Activated T-cell treated with anti-CD3 and anti-CD28 coated beads, Interleukin-2, amount 50 U/mL, for 72 hours (primary cell): ENCODE data around the gene POLA1. TPM values are rescaled to one million over a fixed set of nuclear protein-coding genes. Genes with fewer than 3 reads are reported as not detected.
"Not testable (repeated sequence)": the region's sequence is repeated elsewhere in the genome, so short reads cannot be mapped to it uniquely, and the experiment has no call there.

Source experiments
- ATAC-seq, 2 donors: fragments of 150-1000 bp; cut with Tn5 transposase; replicated peaks in 1 of 2; 2 replicates each; pipeline ENCODE4 v1.10.0; 2021; ENCODE audit warnings: moderate library complexity in 2 of 2, mild to moderate bottlenecking in 1 of 2
- DNase-seq, 2 donors: peaks; one replicate each; pipeline ENCODE4 v3.0.0; 2021 to 2022; ENCODE audit warnings: mixed read lengths in 1 of 2
- H3K27ac Mint-ChIP-seq: one replicate; pipeline ENCODE4 v1.8.0; 2022; ENCODE audit warnings: mild to moderate bottlenecking, moderate library complexity, mixed read lengths
- H3K27me3 Mint-ChIP-seq: one replicate; pipeline ENCODE4 v1.8.0; 2022; ENCODE audit warnings: low read depth, mixed read lengths
- H3K36me3 Mint-ChIP-seq, 2 donors: one replicate each; pipeline ENCODE4 v1.8.0; 2022; ENCODE audit warnings: mixed read lengths in 2 of 2, mild to moderate bottlenecking in 1 of 2; ENCODE audit not compliant: insufficient read depth in 2 of 2
- H3K4me1 Mint-ChIP-seq: one replicate; pipeline ENCODE4 v1.8.0; 2022; ENCODE audit warnings: low read depth, mixed read lengths
- H3K4me3 Mint-ChIP-seq, 2 donors: one replicate each; pipeline ENCODE4 v1.8.0; 2022; ENCODE audit warnings: mild to moderate bottlenecking in 2 of 2, mixed read lengths in 2 of 2, moderate library complexity in 2 of 2
- H3K9me3 Mint-ChIP-seq, 2 donors: one replicate each; pipeline ENCODE4 v1.8.0; 2022; ENCODE audit warnings: mixed read lengths in 2 of 2
- total RNA-seq, 2 donors: library from RNA; stranded (reverse); gene quantifications; one replicate each; pipeline ENCODE4 v1.2.3, GENCODE V29; 2022

POLA1 gene
- total RNA-seq, 2 donors from 2014 or later, result 26.7 to 29.9 TPM

- Mint-ChIP-seq H3K4me3 (no peak overlapping the region), H3K4me1 (no peaks in the 10 kb centered on the region), H3K9me3 (no peaks in the 10 kb centered on the region), H3K27ac (no peak overlapping the region), H3K27me3 (no peaks in the 10 kb centered on the region), H3K36me3 (peaks cover 0 to 6% of the 10 kb centered on the region in 2 donors)
- ATAC-seq (no peak), DNase-seq (no peak)
These were observed 82.2 kb downstream of the POLA1 start for GRCh38 chrX:24775891-24776290.

- DNase-seq (no peak), ATAC-seq (no peak)
- H3K27me3 Mint-ChIP-seq, result peaks cover 6% of the 10 kb centered on the region
- no peak overlapping the region for H3K27ac Mint-ChIP-seq
- no peaks in the 10 kb centered on the region for H3K4me1 Mint-ChIP-seq
- H3K9me3 Mint-ChIP-seq, result no peaks in the 10 kb centered on the region
- no peak overlapping the region for H3K4me3 Mint-ChIP-seq
- peaks cover 0 to 7% of the 10 kb centered on the region in 2 donors for H3K36me3 Mint-ChIP-seq
These were observed 83.9 kb downstream of the POLA1 start for GRCh38 chrX:24777660-24778059.

DNA sequence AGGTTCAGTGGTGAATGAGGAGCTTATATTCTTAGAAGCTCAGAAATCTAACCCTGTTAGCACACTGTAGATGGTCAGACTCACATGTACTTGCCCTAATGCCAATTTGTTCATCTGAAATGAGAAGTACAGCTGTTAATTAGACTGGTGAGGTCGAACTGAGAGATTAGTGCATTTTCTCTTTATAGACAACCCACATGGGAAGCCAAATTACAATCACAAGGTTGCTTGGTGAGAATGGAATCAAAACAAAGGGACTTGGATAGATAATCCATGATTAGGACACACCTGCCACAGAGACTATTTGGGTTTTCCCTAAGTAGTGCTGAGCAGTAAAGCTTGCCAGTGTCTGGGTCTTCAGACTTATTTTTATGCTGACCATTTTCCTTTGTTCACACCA lies 88.3 kb downstream of the POLA1 start:
- H3K27ac Mint-ChIP-seq, result no peak overlapping the region
- peaks cover 0 to 6% of the 10 kb centered on the region in 2 donors for H3K36me3 Mint-ChIP-seq
- DNase-seq (no peak), ATAC-seq (no peak)
- no peaks in the 10 kb centered on the region for H3K9me3 Mint-ChIP-seq
- H3K4me3 Mint-ChIP-seq, result no peak overlapping the region
- no peaks in the 10 kb centered on the region for H3K4me1 Mint-ChIP-seq
- peaks cover 6% of the 10 kb centered on the region for H3K27me3 Mint-ChIP-seq

DNA sequence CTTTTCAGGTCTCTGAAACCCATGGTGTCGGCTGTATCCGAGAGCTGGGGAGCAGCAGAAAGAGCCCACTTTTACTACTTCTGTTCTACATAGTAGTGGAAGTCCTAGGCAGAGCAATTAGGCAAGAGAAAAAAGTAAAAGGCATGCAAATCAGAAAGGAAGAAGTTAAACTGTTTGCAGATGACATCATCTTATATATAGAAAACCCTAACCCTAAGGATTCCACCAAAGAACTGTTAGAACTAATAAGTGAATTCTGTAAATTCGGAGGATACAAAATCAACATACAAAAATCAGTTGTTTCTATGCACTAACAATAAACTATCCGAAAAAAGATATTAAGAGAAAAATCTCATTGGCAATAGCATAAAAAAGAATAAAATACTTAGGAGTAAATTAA lies 95.3 kb downstream of the POLA1 start:
- H3K9me3 Mint-ChIP-seq, result no peaks in the 10 kb centered on the region
- no peak overlapping the region for H3K27ac Mint-ChIP-seq
- H3K36me3 Mint-ChIP-seq, result peaks cover 5% of the 10 kb centered on the region in 2 donors
- no peak overlapping the region for H3K4me3 Mint-ChIP-seq
- ATAC-seq (no peak), DNase-seq (no peak)
- H3K4me1 Mint-ChIP-seq, result no peaks in the 10 kb centered on the region
- no peaks in the 10 kb centered on the region for H3K27me3 Mint-ChIP-seq

DNA sequence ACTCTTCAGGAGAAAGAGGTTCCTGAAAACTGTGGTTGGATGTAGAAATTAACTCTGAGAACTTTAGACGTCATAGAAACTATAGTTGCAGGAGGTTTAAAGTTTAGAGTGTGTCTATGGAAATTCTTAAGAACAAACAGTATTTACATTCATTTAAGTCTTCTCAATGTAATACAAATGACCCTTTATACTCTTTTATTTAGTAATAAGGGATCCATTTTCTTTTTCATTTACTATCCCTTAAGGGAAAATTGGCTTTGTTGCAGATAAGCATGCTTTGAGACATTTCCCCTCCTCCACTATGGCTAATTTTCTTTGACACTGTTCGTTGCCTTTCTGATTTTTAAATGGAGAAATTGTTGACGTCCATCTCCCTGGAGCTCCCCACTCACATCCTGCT lies 96.4 kb downstream of the POLA1 start:
- Mint-ChIP-seq H3K4me3 (no peak overlapping the region), H3K4me1 (no peaks in the 10 kb centered on the region), H3K9me3 (no peaks in the 10 kb centered on the region), H3K27ac (no peak overlapping the region), H3K27me3 (no peaks in the 10 kb centered on the region), H3K36me3 (peaks cover 5% of the 10 kb centered on the region in 2 donors)
- DNase-seq, result no peak
- ATAC-seq, result no peak

DNA sequence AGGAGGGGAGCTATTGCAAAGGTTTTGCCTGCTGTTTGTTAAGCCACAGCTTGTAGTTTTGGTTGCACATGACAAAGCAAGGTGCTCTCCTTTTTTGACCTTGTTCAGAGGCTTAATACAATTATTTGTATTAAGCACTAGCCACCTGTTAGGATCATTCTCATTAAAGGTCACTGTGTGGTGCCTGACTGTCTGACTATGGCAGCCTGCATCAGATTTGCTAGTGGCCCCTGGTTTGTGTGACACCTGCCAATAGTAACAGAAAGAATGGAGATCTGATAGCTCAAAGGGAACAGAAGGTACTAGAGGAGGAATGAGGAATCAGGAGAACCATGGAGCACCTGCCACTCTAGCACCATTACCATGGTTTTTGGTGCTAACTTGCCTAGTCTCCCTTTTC lies 102.5 kb downstream of the POLA1 start:
- H3K9me3 Mint-ChIP-seq, result no peaks in the 10 kb centered on the region
- H3K36me3 Mint-ChIP-seq, result peaks cover 6 to 7% of the 10 kb centered on the region in 2 donors
- peaks cover 5% of the 10 kb centered on the region for H3K27me3 Mint-ChIP-seq
- ATAC-seq (no peak), DNase-seq (no peak)
- no peak overlapping the region for H3K4me3 Mint-ChIP-seq
- H3K27ac Mint-ChIP-seq, result no peak overlapping the region
- H3K4me1 Mint-ChIP-seq, result no peaks in the 10 kb centered on the region

- Mint-ChIP-seq H3K27me3 (peaks cover 5% of the 10 kb centered on the region), H3K36me3 (peaks cover 8 to 9% of the 10 kb centered on the region in 2 donors), H3K27ac (no peak overlapping the region), H3K4me3 (no peak overlapping the region), H3K9me3 (no peaks in the 10 kb centered on the region), H3K4me1 (no peaks in the 10 kb centered on the region)
- no peak for ATAC-seq
- DNase-seq, result no peak
These were observed 105.4 kb downstream of the POLA1 start for GRCh38 chrX:24799078-24799477.

DNA sequence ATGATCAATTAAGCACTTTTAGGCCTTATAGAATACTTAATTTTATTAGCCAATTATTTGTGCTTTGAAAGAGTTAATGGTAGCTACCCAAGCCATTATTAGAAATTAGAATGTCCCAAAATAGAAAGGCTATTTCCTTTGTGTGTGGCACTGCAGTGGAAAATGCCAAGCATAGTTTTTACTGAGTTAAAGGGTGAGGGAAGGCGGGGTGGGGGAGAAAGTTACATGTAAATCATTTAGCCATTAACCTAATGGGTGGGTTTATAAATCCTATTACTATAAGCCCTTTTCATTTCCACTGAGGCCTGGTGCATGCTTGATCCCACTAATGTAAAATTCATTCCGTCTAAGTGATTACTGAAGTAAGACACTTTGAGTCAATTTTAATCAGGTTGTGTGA lies 105.8 kb downstream of the POLA1 start:
- Mint-ChIP-seq H3K27ac (no peak overlapping the region), H3K9me3 (no peaks in the 10 kb centered on the region), H3K27me3 (peaks cover 5% of the 10 kb centered on the region), H3K4me3 (no peak overlapping the region), H3K36me3 (peaks cover 8 to 9% of the 10 kb centered on the region in 2 donors), H3K4me1 (no peaks in the 10 kb centered on the region)
- DNase-seq (no peak), ATAC-seq (no peak)

DNA sequence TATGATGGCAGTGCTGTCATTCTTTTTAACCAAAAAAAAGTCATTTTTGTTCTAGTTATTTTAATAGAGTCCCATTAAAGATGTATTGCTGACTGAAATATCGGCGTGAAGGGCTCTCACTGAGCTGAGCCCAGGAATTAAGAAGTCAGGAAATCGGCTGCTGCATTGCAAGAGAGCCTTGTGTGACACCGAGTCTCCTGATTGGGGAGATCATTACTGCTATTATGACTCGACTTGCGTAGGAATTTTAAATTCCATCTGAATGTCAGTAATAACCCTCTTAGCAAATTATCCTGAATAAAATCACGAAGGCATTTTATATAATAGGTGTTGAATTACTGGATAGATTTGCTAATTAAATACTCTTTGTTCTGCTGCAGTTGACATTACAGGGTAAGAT lies 111.5 kb downstream of the POLA1 start:
- Mint-ChIP-seq H3K27me3 (peaks cover 3% of the 10 kb centered on the region), H3K36me3 (peaks cover 2 to 6% of the 10 kb centered on the region in 2 donors), H3K27ac (no peak overlapping the region), H3K4me3 (no peak overlapping the region), H3K4me1 (no peaks in the 10 kb centered on the region), H3K9me3 (no peaks in the 10 kb centered on the region)
- ATAC-seq (no peak), DNase-seq (no peak)

- H3K4me1 Mint-ChIP-seq, H3K4me3 Mint-ChIP-seq, H3K27ac Mint-ChIP-seq, DNase-seq, H3K27me3 Mint-ChIP-seq, ATAC-seq, H3K36me3 Mint-ChIP-seq, H3K9me3 Mint-ChIP-seq: not testable (repeated sequence)
These were observed 126.1 kb downstream of the POLA1 start for GRCh38 chrX:24819807-24820206.

DNA sequence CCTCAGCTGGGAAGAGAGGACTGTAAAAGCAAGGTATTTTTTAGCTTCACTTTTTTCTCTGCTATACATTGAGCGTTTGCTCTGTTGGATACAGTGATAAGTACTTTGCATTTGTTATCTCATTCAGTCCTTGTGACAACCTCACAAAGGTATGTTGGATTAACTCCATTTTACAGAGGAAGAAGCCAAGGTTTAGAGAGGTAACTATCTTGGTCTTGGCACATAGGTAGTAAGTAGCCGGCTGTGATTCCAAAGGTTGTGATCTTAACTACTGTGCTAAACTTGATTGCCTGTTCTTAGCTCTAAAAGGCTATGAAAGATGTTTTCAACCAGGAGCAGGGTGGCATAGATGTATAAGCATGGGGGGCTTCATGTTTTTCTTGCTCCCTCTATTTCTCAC lies 134.4 kb downstream of the POLA1 start:
- ATAC-seq, result no peak
- H3K27me3 Mint-ChIP-seq, result no peaks in the 10 kb centered on the region
- H3K4me3 Mint-ChIP-seq, result no peak overlapping the region

DNA sequence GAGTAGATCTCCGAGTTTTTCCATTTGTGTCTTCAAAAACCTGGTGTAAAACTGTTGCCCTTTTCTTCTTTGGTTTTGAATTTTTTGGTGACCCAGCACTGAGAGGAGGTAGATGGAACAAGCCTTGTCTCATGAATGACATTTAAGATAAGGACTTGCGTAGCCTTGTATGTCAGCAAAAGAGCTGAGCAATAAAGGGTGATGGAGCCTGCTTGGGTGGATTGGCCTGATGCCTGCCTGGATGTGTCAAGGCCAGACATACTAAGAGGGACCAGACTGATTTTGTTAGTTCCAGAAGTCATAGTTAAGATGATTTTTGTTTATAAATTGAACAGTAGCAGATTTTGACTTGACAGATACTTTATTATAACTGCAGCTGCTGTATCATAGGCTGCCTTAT lies 134.9 kb downstream of the POLA1 start:
- Mint-ChIP-seq H3K27me3 (no peaks in the 10 kb centered on the region), H3K4me1 (no peaks in the 10 kb centered on the region), H3K36me3 (peaks cover 2 to 15% of the 10 kb centered on the region in 2 donors), H3K4me3 (no peak overlapping the region), H3K27ac (no peak overlapping the region), H3K9me3 (no peaks in the 10 kb centered on the region)
- ATAC-seq (no peak), DNase-seq (no peak)

More for the DNA sequence above, 134.4 kb downstream of the POLA1 start:
- Mint-ChIP-seq H3K9me3 (no peaks in the 10 kb centered on the region), H3K36me3 (peaks cover 2 to 15% of the 10 kb centered on the region in 2 donors), H3K4me1 (no peaks in the 10 kb centered on the region), H3K27ac (no peak overlapping the region)
- no peak for DNase-seq

DNA sequence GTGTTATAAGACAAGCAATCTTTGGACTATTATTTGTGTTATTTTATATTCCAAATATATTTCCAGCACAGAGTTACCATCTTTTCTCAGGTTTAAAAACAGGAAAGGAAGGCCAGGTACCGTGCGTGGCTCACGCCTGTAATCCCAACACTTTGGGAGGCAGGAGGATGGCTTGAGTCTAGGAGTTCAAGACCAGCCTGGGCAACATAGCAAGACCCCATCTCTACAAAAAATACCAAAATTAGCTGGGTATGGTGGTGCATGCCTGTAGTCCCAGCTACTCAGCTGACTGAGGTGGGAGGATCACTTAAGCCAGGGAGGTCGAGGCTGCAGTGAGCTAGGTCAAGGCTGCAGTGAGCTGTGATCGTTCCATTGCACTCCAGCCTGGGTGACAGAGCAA lies 140.0 kb downstream of the POLA1 start:
- DNase-seq, result no peak
- Mint-ChIP-seq H3K9me3 (no peaks in the 10 kb centered on the region), H3K36me3 (peaks cover 2% of the 10 kb centered on the region in 2 donors), H3K27ac (no peak overlapping the region), H3K4me3 (no peak overlapping the region), H3K4me1 (no peaks in the 10 kb centered on the region), H3K27me3 (no peaks in the 10 kb centered on the region)
- no peak for ATAC-seq

DNA sequence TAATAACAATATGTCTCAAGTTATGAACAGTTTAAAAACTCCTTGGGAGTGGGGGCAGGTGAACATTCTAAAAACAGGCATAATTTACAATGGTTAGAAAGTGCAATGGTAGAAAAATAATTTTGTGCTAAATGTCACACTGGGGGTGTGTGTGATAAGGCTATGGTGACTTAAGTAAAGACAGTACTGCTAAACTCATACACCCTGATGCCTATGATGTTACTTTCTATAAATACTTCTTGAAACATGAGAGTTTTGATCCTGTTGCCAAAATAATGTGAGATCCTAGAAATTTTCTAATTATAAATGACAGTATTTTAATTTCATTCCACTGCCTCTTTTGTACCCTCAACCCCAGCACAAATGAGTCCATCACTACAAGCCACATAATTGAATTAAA lies 144.2 kb downstream of the POLA1 start:
- ATAC-seq, result no peak
- H3K27me3 Mint-ChIP-seq, result no peaks in the 10 kb centered on the region
- H3K4me3 Mint-ChIP-seq, result no peak overlapping the region
- H3K27ac Mint-ChIP-seq, result no peak overlapping the region
- H3K4me1 Mint-ChIP-seq, result no peaks in the 10 kb centered on the region
- peaks cover 0 to 2% of the 10 kb centered on the region in 2 donors for H3K36me3 Mint-ChIP-seq
- no peaks in the 10 kb centered on the region for H3K9me3 Mint-ChIP-seq
- DNase-seq, result no peak
